NCI-H128 (cell line): ENCODE results near the gene KLHL1.

Experiments
- DNase-seq: peaks from one replicate; lab custom pipeline; 2025; ENCODE audit not compliant: unreplicated experiment; lab: John Stamatoyannopoulos, UW

The KLHL1 gene

GRCh38 chr13:69683921-69684686 lies 424.1 kb downstream of the KLHL1 start:
- DNase-seq = no peak

GRCh38 chr13:69681722-69682121 lies 426.5 kb downstream of the KLHL1 start:
- no peak for DNase-seq

GRCh38 chr13:69677343-69677742 lies 430.9 kb downstream of the KLHL1 start:
- DNase-seq = no peak

- no peak for DNase-seq
Observed at GRCh38 chr13:69676286-69676685, 432.0 kb downstream of the KLHL1 start.

DNA sequence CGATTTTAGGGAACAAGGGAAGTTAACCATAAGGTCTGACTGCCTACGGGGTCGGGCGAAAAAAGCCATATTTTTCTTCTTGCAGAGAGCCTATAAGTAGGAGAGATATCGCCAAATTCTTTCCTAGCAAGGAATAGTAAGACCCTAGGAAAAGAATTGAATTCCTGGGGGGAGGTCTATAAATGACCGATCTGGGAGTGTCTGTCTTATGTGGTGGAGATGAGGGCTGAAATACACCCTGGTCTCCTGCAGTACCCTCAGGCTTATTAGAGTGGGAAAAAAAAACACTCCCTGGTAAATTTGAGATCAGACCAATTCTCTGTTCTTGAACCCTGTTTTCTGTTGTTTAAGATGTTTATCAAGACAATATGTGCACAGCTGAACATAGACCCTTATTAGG lies 448.1 kb downstream of the KLHL1 start:
- DNase-seq = no peak

GRCh38 chr13:69657676-69658075 lies 450.6 kb downstream of the KLHL1 start:
- DNase-seq = no peak

GRCh38 chr13:69654392-69654791 lies 453.9 kb downstream of the KLHL1 start:
- no peak for DNase-seq
